ENCODE results near the gene GRIN2A.

DNA sequence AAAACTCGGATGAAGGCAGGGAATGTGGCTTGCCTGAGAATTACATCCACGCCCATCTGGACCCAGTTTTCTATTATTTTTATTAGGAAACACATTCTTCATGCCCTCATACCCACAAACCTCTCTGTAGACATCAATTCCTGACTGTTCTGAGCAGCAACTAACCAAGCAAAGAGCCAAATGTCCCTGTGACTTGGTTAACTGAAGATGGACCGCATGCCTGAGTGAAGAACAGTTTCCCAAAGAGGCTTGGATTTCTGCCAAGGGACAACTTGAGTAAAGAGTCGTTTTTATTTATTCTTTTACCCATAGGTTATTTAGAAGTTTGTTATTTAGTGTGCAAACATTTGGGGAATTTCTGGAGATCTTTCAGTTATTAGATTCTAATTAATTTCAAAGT lies 259.8 kb downstream of the GRIN2A start:
- TF ChIP-seq, protein P1, sequence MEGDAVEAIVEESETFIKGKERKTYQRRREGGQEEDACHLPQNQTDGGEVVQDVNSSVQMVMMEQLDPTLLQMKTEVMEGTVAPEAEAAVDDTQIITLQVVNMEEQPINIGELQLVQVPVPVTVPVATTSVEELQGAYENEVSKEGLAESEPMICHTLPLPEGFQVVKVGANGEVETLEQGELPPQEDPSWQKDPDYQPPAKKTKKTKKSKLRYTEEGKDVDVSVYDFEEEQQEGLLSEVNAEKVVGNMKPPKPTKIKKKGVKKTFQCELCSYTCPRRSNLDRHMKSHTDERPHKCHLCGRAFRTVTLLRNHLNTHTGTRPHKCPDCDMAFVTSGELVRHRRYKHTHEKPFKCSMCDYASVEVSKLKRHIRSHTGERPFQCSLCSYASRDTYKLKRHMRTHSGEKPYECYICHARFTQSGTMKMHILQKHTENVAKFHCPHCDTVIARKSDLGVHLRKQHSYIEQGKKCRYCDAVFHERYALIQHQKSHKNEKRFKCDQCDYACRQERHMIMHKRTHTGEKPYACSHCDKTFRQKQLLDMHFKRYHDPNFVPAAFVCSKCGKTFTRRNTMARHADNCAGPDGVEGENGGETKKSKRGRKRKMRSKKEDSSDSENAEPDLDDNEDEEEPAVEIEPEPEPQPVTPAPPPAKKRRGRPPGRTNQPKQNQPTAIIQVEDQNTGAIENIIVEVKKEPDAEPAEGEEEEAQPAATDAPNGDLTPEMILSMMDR (IDR thresholded peaks at IDR 0.05; ENCODE audit: poor library complexity): no peak
- TF ChIP-seq EZH2 (IDR thresholded peaks at IDR 0.05; ENCODE audit: borderline replicate concordance): no peak

Measured in hepatocyte (in vitro differentiated cells).